Liver (tissue), 9 donors: ENCODE results near the gene HTRA1. TPM values are rescaled to one million over a fixed set of nuclear protein-coding genes. Genes with fewer than 3 reads are reported as not detected.

Source experiments
- DNase-seq: peaks from one replicate; pipeline ENCODE4 v3.0.0-alpha.2; 2017; ENCODE audit warnings: low spot score
- H3K27ac ChIP-seq, 2 donors: one replicate each; pipeline ENCODE4 v1.7.0; 2013; ENCODE audit warnings: inconsistent platforms in 2 of 2, low read length in 2 of 2, control low read depth in 1 of 2, low read depth in 1 of 2, mild to moderate bottlenecking in 1 of 2
- H3K27me3 ChIP-seq, 4 donors: one replicate each; pipeline versions ENCODE4 v1.6.1 to v1.7.0; 2013; ENCODE audit warnings: low read length in 3 of 4, inconsistent platforms in 1 of 4, mild to moderate bottlenecking in 1 of 4, moderate library complexity in 1 of 4; ENCODE audit not compliant: control insufficient read depth in 4 of 4, insufficient read depth in 4 of 4
- H3K36me3 ChIP-seq, 4 donors: one replicate each; pipeline versions ENCODE4 v1.6.1 to v1.7.0; 2013; ENCODE audit warnings: low read length in 3 of 4, mild to moderate bottlenecking in 3 of 4, low read depth in 1 of 4, moderate library complexity in 1 of 4; ENCODE audit not compliant: control insufficient read depth in 4 of 4, insufficient read depth in 3 of 4
- H3K4me1 ChIP-seq, 4 donors: one replicate each; pipeline versions ENCODE4 v1.6.1 to v1.7.0; 2013; ENCODE audit warnings: low read length in 3 of 4, mild to moderate bottlenecking in 3 of 4, moderate library complexity in 1 of 4; ENCODE audit not compliant: control insufficient read depth in 4 of 4, insufficient read depth in 4 of 4
- H3K4me3 ChIP-seq, 3 donors: one replicate each; pipeline versions ENCODE4 v1.6.1 to v1.7.0; 2013; ENCODE audit warnings: low read length in 3 of 3, control low read depth in 1 of 3, low read depth in 1 of 3, mild to moderate bottlenecking in 1 of 3
- H3K9ac ChIP-seq, 2 donors: one replicate each; pipeline ENCODE4 v1.7.0; 2013; ENCODE audit warnings: low read length in 2 of 2, mild to moderate bottlenecking in 2 of 2, moderate library complexity in 2 of 2, control low read depth in 1 of 2, low read depth in 1 of 2
- H3K9me3 ChIP-seq, 4 donors: one replicate each; pipeline versions ENCODE4 v1.6.1 to v1.7.0; 2013; ENCODE audit warnings: low read length in 3 of 4; ENCODE audit not compliant: control insufficient read depth in 4 of 4
- CTCF ChIP-seq: fragments of 150-350 bp; IDR thresholded peaks from 2 replicates; pipeline ENCODE4 v1.5.1; 2017; ENCODE audit warnings: improper control_type of control experiment, low read depth, low read length; ENCODE audit not compliant: missing input control
- EGR1 ChIP-seq, 2 donors: IDR thresholded peaks; 2 replicates each; pipeline ENCODE4 v1.6.1; 2016 to 2018; ENCODE audit warnings: antibody characterized with exemption in 2 of 2, low read depth in 2 of 2
- FOXA1 ChIP-seq: IDR thresholded peaks from 2 replicates; pipeline ENCODE4 v1.6.1; 2016; ENCODE audit warnings: antibody characterized with exemption
- FOXA2 ChIP-seq: IDR thresholded peaks from 2 replicates; pipeline ENCODE4 v1.6.1; 2016; ENCODE audit warnings: antibody characterized with exemption
- GABPA ChIP-seq, 2 donors: IDR thresholded peaks in 1 of 2; conservative IDR thresholded peaks in 1 of 2; 2 replicates each; pipeline ENCODE4 v1.6.1; 2016; ENCODE audit warnings: antibody characterized with exemption in 2 of 2, mild to moderate bottlenecking in 1 of 2, moderate library complexity in 1 of 2
- HNF4A ChIP-seq, 2 donors: conservative IDR thresholded peaks; 2 replicates each; pipeline ENCODE4 v1.6.1; 2016; ENCODE audit warnings: antibody characterized with exemption in 2 of 2, mild to moderate bottlenecking in 2 of 2
- HNF4G ChIP-seq: IDR thresholded peaks from 2 replicates; pipeline ENCODE4 v1.6.1; 2016; ENCODE audit warnings: antibody characterized with exemption
- JUND ChIP-seq, 2 donors: IDR thresholded peaks; 2 replicates each; pipeline ENCODE4 v1.6.1; 2016; ENCODE audit warnings: antibody characterized with exemption in 2 of 2
- MAX ChIP-seq: IDR thresholded peaks from 2 replicates; pipeline ENCODE4 v1.6.1; 2016; ENCODE audit warnings: antibody characterized with exemption
- NR2F2 ChIP-seq: IDR thresholded peaks from 2 replicates; pipeline ENCODE4 v1.6.1; 2016; ENCODE audit warnings: antibody characterized with exemption
- RAD21 ChIP-seq, 2 donors: IDR thresholded peaks; 2 replicates each; pipeline ENCODE4 v1.6.1; 2016; ENCODE audit warnings: antibody characterized with exemption in 2 of 2, mild to moderate bottlenecking in 2 of 2
- REST ChIP-seq: IDR thresholded peaks from 2 replicates; pipeline ENCODE4 v1.6.1; 2016; ENCODE audit warnings: antibody characterized with exemption, mild to moderate bottlenecking
- RXRA ChIP-seq, 2 donors: IDR thresholded peaks; 2 replicates each; pipeline ENCODE4 v1.6.1; 2017 to 2018; ENCODE audit warnings: antibody characterized with exemption in 2 of 2, mild to moderate bottlenecking in 1 of 2
- SP1 ChIP-seq: IDR thresholded peaks from 2 replicates; pipeline ENCODE4 v1.6.1; 2018; ENCODE audit warnings: antibody characterized with exemption, mild to moderate bottlenecking
- TAF1 ChIP-seq: conservative IDR thresholded peaks from 2 replicates; pipeline ENCODE4 v1.6.1; 2016; ENCODE audit warnings: antibody characterized with exemption, mild to moderate bottlenecking
- YY1 ChIP-seq: IDR thresholded peaks from 2 replicates; pipeline ENCODE4 v1.6.1; 2016; ENCODE audit warnings: antibody characterized with exemption, mild to moderate bottlenecking
- WGBS: extraction: QIAGEN DNeasy Blood & Tissue Kit; methylation state at CpG from one replicate; pipeline ENCODE4 v1.1.7; 2013; 5-methylcytosine and 5-hydroxymethylcytosine counted together
- polyA plus RNA-seq, 2 donors: library from polyadenylated mRNA; stranded (reverse) in 1 of 2; unstranded in 1 of 2; fragments of 200-250 nt in 1 of 2; fragments of >200 nt in 1 of 2; fragmentation: Nextera tagmentation in 1 of 2; extraction: Ambion mirVana in 1 of 2; gene quantifications; one replicate each; pipeline versions ENCODE4 v1.2.1 to v1.2.3, GENCODE V29; 2013 to 2015
- total RNA-seq, 2 donors: library from RNA; depleted of rRNA; stranded (reverse); fragments of >200 nt; gene quantifications; one replicate each; pipeline ENCODE4 v1.2.3, GENCODE V29; 2014
- TF ChIP-seq, protein P1 (sequence below): IDR thresholded peaks from 2 replicates; pipeline ENCODE4 v1.6.1; 2016; ENCODE audit warnings: antibody characterized with exemption
- TF ChIP-seq, protein P2 (sequence below): IDR thresholded peaks from 2 replicates; pipeline ENCODE4 v1.6.1; 2016; ENCODE audit warnings: antibody characterized with exemption
- donor health status: healthy.
- donor health status: healthy.
- donor health status: healthy.
- donor health status: healthy.
- donor health status: healthy.

The HTRA1 gene
- total and polyA plus RNA-seq, 4 donors: 4.3 to 289 (median 72.1) TPM

DNA sequence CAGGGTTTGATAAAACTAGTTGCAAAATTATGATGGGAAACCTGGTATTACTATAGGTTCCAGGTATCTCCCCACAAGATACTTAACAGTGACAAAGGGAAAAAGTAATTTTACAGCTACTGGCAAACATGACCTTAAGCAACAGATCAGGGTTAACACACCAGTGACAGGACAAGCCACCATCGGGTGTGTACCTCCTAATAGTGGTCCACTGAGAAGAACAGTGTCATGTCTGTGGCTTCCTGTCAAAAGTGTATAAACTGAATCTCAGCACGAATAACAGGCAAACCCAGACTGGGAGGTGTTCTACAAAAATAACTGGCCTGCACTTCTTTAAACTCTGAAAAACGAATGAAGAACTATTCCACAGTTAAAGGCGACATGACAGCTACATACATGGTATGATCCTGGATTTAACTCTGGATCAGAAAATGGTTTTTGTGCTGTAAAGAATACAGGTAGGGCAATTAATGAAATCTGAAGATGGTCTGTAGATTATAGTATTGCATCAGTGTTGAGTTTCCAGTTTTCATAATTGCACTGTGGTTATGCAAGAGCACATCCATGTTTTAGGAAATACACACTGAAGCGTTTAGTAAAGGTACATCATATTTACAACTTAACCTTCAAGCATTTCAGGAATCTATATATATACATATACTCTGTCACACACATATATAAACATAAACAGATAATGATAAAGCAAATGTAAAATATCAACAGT lies 38.9 kb upstream of the HTRA1 start:
- no peak overlapping the region for H3K27ac ChIP-seq
- H3K9me3 ChIP-seq: no peaks in the 10 kb centered on the region
- peaks cover 3 to 8% (median 4%) of the 10 kb centered on the region in 4 donors for H3K36me3 ChIP-seq
- no peak overlapping the region for H3K4me3 ChIP-seq
- no peak for DNase-seq
- no peaks in the 10 kb centered on the region for H3K4me1 ChIP-seq
- H3K9ac ChIP-seq: no peak overlapping the region
- H3K27me3 ChIP-seq: no peaks in the 10 kb centered on the region
- 77% methylated on average over 5 of the region's 5 CpGs for WGBS
- TF ChIP-seq EGR1 (IDR thresholded peaks at IDR 0.05; ENCODE audit: low read depth in 2 of 2) (no peak), CTCF (no peak), TAF1 (no peak), HNF4G (no peak), FOXA2 (no peak), YY1 (no peak), REST (no peak), HNF4A (conservative IDR thresholded peaks at IDR 0.05) (no peak), RXRA (IDR thresholded peaks at IDR 0.05) (no peak), FOXA1 (no peak), SP1 (no peak), JUND (IDR thresholded peaks at IDR 0.05) (no peak), NR2F2 (no peak), RAD21 (IDR thresholded peaks at IDR 0.05) (no peak)
- TF ChIP-seq, protein P1, sequence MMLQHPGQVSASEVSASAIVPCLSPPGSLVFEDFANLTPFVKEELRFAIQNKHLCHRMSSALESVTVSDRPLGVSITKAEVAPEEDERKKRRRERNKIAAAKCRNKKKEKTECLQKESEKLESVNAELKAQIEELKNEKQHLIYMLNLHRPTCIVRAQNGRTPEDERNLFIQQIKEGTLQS: no peak
- TF ChIP-seq, protein P2, sequence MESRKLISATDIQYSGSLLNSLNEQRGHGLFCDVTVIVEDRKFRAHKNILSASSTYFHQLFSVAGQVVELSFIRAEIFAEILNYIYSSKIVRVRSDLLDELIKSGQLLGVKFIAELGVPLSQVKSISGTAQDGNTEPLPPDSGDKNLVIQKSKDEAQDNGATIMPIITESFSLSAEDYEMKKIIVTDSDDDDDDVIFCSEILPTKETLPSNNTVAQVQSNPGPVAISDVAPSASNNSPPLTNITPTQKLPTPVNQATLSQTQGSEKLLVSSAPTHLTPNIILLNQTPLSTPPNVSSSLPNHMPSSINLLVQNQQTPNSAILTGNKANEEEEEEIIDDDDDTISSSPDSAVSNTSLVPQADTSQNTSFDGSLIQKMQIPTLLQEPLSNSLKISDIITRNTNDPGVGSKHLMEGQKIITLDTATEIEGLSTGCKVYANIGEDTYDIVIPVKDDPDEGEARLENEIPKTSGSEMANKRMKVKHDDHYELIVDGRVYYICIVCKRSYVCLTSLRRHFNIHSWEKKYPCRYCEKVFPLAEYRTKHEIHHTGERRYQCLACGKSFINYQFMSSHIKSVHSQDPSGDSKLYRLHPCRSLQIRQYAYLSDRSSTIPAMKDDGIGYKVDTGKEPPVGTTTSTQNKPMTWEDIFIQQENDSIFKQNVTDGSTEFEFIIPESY: no peak

GRCh38 chr10:122424059-122424458 lies 37.3 kb upstream of the HTRA1 start:
- Histone ChIP-seq H3K27ac (no peak overlapping the region), H3K27me3 (no peaks in the 10 kb centered on the region), H3K9ac (no peak overlapping the region), H3K9me3 (no peaks in the 10 kb centered on the region), H3K4me1 (no peaks in the 10 kb centered on the region), H3K36me3 (peaks cover 5 to 12% (median 11%) of the 10 kb centered on the region in 4 donors), H3K4me3 (no peak overlapping the region)
- 92% methylated on average over 2 of the region's 2 CpGs for WGBS
- DNase-seq: no peak
- TF ChIP-seq REST: no peak
- TF ChIP-seq RAD21 (IDR thresholded peaks at IDR 0.05): no peak
- TF ChIP-seq GABPA (IDR thresholded peaks at IDR 0.05 in 1 of 2, conservative IDR thresholded peaks at IDR 0.05 in 1 of 2): no peak
- TF ChIP-seq JUND (IDR thresholded peaks at IDR 0.05): no peak
- no peak for TF ChIP-seq SP1
- TF ChIP-seq RXRA (IDR thresholded peaks at IDR 0.05): no peak
- TF ChIP-seq, protein P2: no peak
- TF ChIP-seq YY1: no peak
- TF ChIP-seq, protein P1: no peak
- no peak for TF ChIP-seq MAX
